SK-N-SH treated with all-trans-retinoic acid at 6 μM for 48 hours (cell line): ENCODE data around the gene ABHD3.
"Not testable (repeated sequence)": the region's sequence is repeated elsewhere in the genome, so short reads cannot be mapped to it uniquely, and the experiment has no call there.

ENCODE experiments used
- ATAC-seq: fragments of 200-7000 bp; cut with Tn5 transposase; 3 replicates; pipeline ENCODE4 v1.9.1; 2020; ENCODE audit warnings: mild to moderate bottlenecking, moderate library complexity
- BACH2 ChIP-seq: fragments of 250-450 bp; sonication (Bioruptor Pico); IDR thresholded peaks from 2 replicates; pipeline ENCODE4 v1.9.0; 2021; ENCODE audit warnings: mild to moderate bottlenecking, borderline replicate concordance
- CREB5 ChIP-seq: fragments of 250-450 bp; sonication (Bioruptor Pico); IDR thresholded peaks from 2 replicates; pipeline ENCODE4 v1.5.1; 2020; ENCODE audit warnings: low read depth, mild to moderate bottlenecking, moderate library complexity
- CSDC2 ChIP-seq: fragments of 250-450 bp; sonication (Bioruptor Pico); IDR thresholded peaks from 2 replicates; pipeline ENCODE4 v1.5.0; 2020; ENCODE audit warnings: mild to moderate bottlenecking, moderate library complexity
- CSRNP3 ChIP-seq: fragments of 250-450 bp; sonication (Bioruptor Pico); IDR thresholded peaks from 2 replicates; pipeline ENCODE4 v1.5.1; 2021; ENCODE audit warnings: mild to moderate bottlenecking, moderate library complexity
- ESRRG ChIP-seq: fragments of 250-450 bp; sonication (Bioruptor Pico); IDR thresholded peaks from 2 replicates; pipeline ENCODE4 v1.6.1; 2021; ENCODE audit warnings: mild to moderate bottlenecking
- ISL1 ChIP-seq: fragments of 250-450 bp; sonication (Bioruptor Pico); IDR thresholded peaks from 2 replicates; pipeline ENCODE4 v2.1.2; 2022; ENCODE audit warnings: mild to moderate bottlenecking, moderate library complexity
- OSR1 ChIP-seq: fragments of 250-450 bp; sonication (Bioruptor Pico); IDR thresholded peaks from 2 replicates; pipeline ENCODE4 v1.8.0; 2022; ENCODE audit warnings: moderate library complexity, mild to moderate bottlenecking, inconsistent platforms
- PPARA ChIP-seq: fragments of 250-450 bp; sonication (Bioruptor Pico); IDR thresholded peaks from 2 replicates; pipeline ENCODE4 v1.5.0; 2020; ENCODE audit warnings: mild to moderate bottlenecking, borderline replicate concordance
- RARB ChIP-seq: fragments of 250-450 bp; sonication (Bioruptor Pico); IDR thresholded peaks from 2 replicates; pipeline ENCODE4 v1.8.0; 2021; ENCODE audit warnings: mild to moderate bottlenecking, moderate library complexity
- SNAI2 ChIP-seq: fragments of 250-450 bp; sonication (Bioruptor Pico); IDR thresholded peaks from 2 replicates; pipeline ENCODE4 v1.5.0; 2020; ENCODE audit warnings: mild to moderate bottlenecking, moderate library complexity
- TCF4 ChIP-seq: fragments of 250-450 bp; sonication (Bioruptor Pico); IDR thresholded peaks from 2 replicates; pipeline ENCODE4 v1.8.0; 2021; ENCODE audit warnings: mild to moderate bottlenecking, moderate library complexity, borderline replicate concordance
- TSHZ2 ChIP-seq: fragments of 250-450 bp; sonication (Bioruptor Pico); IDR thresholded peaks from 2 replicates; pipeline ENCODE4 v1.5.0; 2020; ENCODE audit warnings: mild to moderate bottlenecking, moderate library complexity
- ZC3H10 ChIP-seq: fragments of 250-450 bp; sonication (Bioruptor Pico); IDR thresholded peaks from 2 replicates; pipeline ENCODE4 v1.5.1; 2021; ENCODE audit warnings: mild to moderate bottlenecking, moderate library complexity
- ZFP3 ChIP-seq: fragments of 250-450 bp; sonication (Bioruptor Pico); IDR thresholded peaks from 2 replicates; pipeline ENCODE4 v1.5.0; 2020; ENCODE audit warnings: mild to moderate bottlenecking, moderate library complexity
- ZFP30 ChIP-seq: fragments of 450-650 bp; formaldehyde crosslinking; IDR thresholded peaks from 2 replicates; pipeline ENCODE4 v1.5.0; 2022; ENCODE audit warnings: mild to moderate bottlenecking, moderate library complexity
- ZNF565 ChIP-seq: fragments of 450-650 bp; formaldehyde crosslinking; conservative IDR thresholded peaks from 2 replicates; pipeline ENCODE4 v1.5.0; 2020; ENCODE audit warnings: low read depth, mild to moderate bottlenecking, moderate library complexity
- ZNF70 ChIP-seq: fragments of 450-650 bp; formaldehyde crosslinking; IDR thresholded peaks from 2 replicates; pipeline ENCODE4 v1.5.0; 2020; ENCODE audit warnings: mild to moderate bottlenecking, moderate library complexity
- ZNF8 ChIP-seq: fragments of 450-650 bp; formaldehyde crosslinking; IDR thresholded peaks from 2 replicates; pipeline ENCODE4 v1.5.0; 2020; ENCODE audit warnings: mild to moderate bottlenecking, moderate library complexity

Gene ABHD3

GRCh38 chr18:21693322-21693721 lies 11.3 kb downstream of the ABHD3 start:
- no peak for ATAC-seq
- TF ChIP-seq CSRNP3 (no peak), CSDC2 (CRISPR knock-in tag) (no peak), OSR1 (CRISPR knock-in tag) (no peak)

- no peak for ATAC-seq
- TF ChIP-seq ZC3H10 (CRISPR knock-in tag) (no peak), ZNF565 (CRISPR knock-in tag) (no peak), PPARA (CRISPR knock-in tag) (no peak), ESRRG (CRISPR knock-in tag) (no peak), CSRNP3 (no peak), ZNF8 (CRISPR knock-in tag) (no peak)
These were observed 14.8 kb downstream of the ABHD3 start for GRCh38 chr18:21689736-21690135.

- ATAC-seq, result no peak
- TF ChIP-seq CSRNP3 (no peak), ZC3H10 (CRISPR knock-in tag) (no peak), ZNF565 (CRISPR knock-in tag) (no peak)
These were observed 18.1 kb downstream of the ABHD3 start for GRCh38 chr18:21686282-21687105.

GRCh38 chr18:21685556-21685981 lies 19.0 kb downstream of the ABHD3 start:
- ATAC-seq, result not testable (repeated sequence)

GRCh38 chr18:21684731-21685130 lies 19.8 kb downstream of the ABHD3 start:
- no peak for ATAC-seq
- TF ChIP-seq CREB5 (CRISPR knock-in tag) (no peak), BACH2 (CRISPR knock-in tag) (no peak), ZNF70 (CRISPR knock-in tag) (no peak), TCF4 (CRISPR knock-in tag) (no peak)

- TF ChIP-seq ZNF8 (CRISPR knock-in tag), result no peak
- TF ChIP-seq OSR1 (CRISPR knock-in tag), result no peak
- no peak for TF ChIP-seq ZFP3 (CRISPR knock-in tag)
- TF ChIP-seq BACH2 (CRISPR knock-in tag), result no peak
- TF ChIP-seq RARB, result no peak
- ATAC-seq, result no peak
These were observed 22.1 kb downstream of the ABHD3 start for GRCh38 chr18:21682371-21683051.

GRCh38 chr18:21680161-21680560 lies 24.4 kb downstream of the ABHD3 start:
- ATAC-seq, result no peak
- no peak for TF ChIP-seq SNAI2 (CRISPR knock-in tag)
- no peak for TF ChIP-seq TCF4 (CRISPR knock-in tag)
- no peak for TF ChIP-seq TSHZ2
- no peak for TF ChIP-seq PPARA (CRISPR knock-in tag)
- no peak for TF ChIP-seq OSR1 (CRISPR knock-in tag)
- TF ChIP-seq ZFP30 (CRISPR knock-in tag), result no peak
- TF ChIP-seq BACH2 (CRISPR knock-in tag), result no peak
- no peak for TF ChIP-seq RARB
- TF ChIP-seq CREB5 (CRISPR knock-in tag), result no peak
- TF ChIP-seq ISL1 (CRISPR knock-in tag), result no peak
